Caco-2 (cell line): ENCODE measurements around the gene PDE3B. TPM values are rescaled to one million over a fixed set of nuclear protein-coding genes. Genes with fewer than 3 reads are reported as not detected.

Experiments
- BruUV-seq: library from RNA; stranded (reverse); fragments of 400-500 nt; replicated peaks from 2 replicates; lab custom pipeline; 2021; lab: Mats Ljungman, UMichigan
- CTCF ChIA-PET: fragments of 300-600 bp; sonication (Branson Sonifier 250); formaldehyde crosslinking; loops from one replicate; lab custom pipeline; 2022; ENCODE audit warnings: antibody characterized with exemption; lab: Charles Lee
- POLR2A ChIA-PET: fragments of 300-600 bp; sonication (Branson Sonifier 250); formaldehyde crosslinking; loops from one replicate; lab custom pipeline; 2022; ENCODE audit warnings: antibody characterized with exemption; lab: Charles Lee
- DNase-seq, 2 experiments: peaks; one replicate each; pipeline versions ENCODE4 v3.0.0 to v3.0.0-alpha.2; 2020 to 2022
- H3K27me3 ChIP-seq: replicated peaks from 2 replicates; pipeline ENCODE4 v1.6.0; 2011; ENCODE audit warnings: low read length; ENCODE audit not compliant: control insufficient read depth, insufficient read depth
- H3K36me3 ChIP-seq: 2 replicates; pipeline ENCODE4 v1.5.1; 2011; ENCODE audit warnings: low read length; ENCODE audit not compliant: control insufficient read depth, insufficient read depth
- H3K4me1 ChIP-seq: fragments of 250-450 bp; sonication (Bioruptor Pico); 2 replicates; pipeline ENCODE4 v1.5.1; 2020; ENCODE audit warnings: mild to moderate bottlenecking
- H3K4me3 ChIP-seq: 2 replicates; pipeline ENCODE4 v1.5.1; 2011; ENCODE audit warnings: low read depth, mild to moderate bottlenecking, control low read depth, low read length
- H3K9me3 ChIP-seq: fragments of 250-450 bp; sonication (Bioruptor Pico); 2 replicates; pipeline ENCODE4 v1.5.1; 2020; ENCODE audit warnings: mild to moderate bottlenecking, moderate library complexity
- H3K27ac Mint-ChIP-seq: one replicate; pipeline ENCODE4 v1.8.0; 2022; ENCODE audit warnings: mixed read lengths; ENCODE audit not compliant: unreplicated experiment
- H3K27me3 Mint-ChIP-seq: one replicate; pipeline ENCODE4 v1.8.0; 2022; ENCODE audit warnings: mixed read lengths; ENCODE audit not compliant: insufficient read depth, unreplicated experiment
- H3K36me3 Mint-ChIP-seq: one replicate; pipeline ENCODE4 v1.8.0; 2022; ENCODE audit warnings: mild to moderate bottlenecking, mixed read lengths; ENCODE audit not compliant: insufficient read depth, unreplicated experiment
- H3K4me1 Mint-ChIP-seq: one replicate; pipeline ENCODE4 v1.8.0; 2022; ENCODE audit warnings: low read depth, mixed read lengths; ENCODE audit not compliant: unreplicated experiment
- H3K4me3 Mint-ChIP-seq: one replicate; pipeline ENCODE4 v1.8.0; 2022; ENCODE audit warnings: mild to moderate bottlenecking, moderate library complexity, mixed read lengths; ENCODE audit not compliant: unreplicated experiment
- H3K9me3 Mint-ChIP-seq: one replicate; pipeline ENCODE4 v1.8.0; 2022; ENCODE audit warnings: mixed read lengths; ENCODE audit not compliant: unreplicated experiment
- CTCF ChIP-seq, 2 experiments: fragments of 200-600 bp in 1 of 2; IDR thresholded peaks; 1 replicate in 1 of 2; 2 replicates in 1 of 2; pipeline versions ENCODE4 v1.5.1 to v1.8.0; 2011 to 2022; ENCODE audit warnings: antibody characterized with exemption in 1 of 2, control low read depth in 1 of 2, inconsistent platforms in 1 of 2, low read depth in 1 of 2, low read length in 1 of 2, mild to moderate bottlenecking in 1 of 2, moderate library complexity in 1 of 2; ENCODE audit not compliant: insufficient read depth in 1 of 2, severe bottlenecking in 1 of 2, unreplicated experiment in 1 of 2
- intact Hi-C: fragments of 100-400 bp; cut with micrococcal nuclease; formaldehyde crosslinking; loops from one replicate; pipeline ENCODE4 v1.10.0; 2022; ENCODE audit not compliant: unreplicated experiment
- total RNA-seq: library from RNA; stranded (reverse); gene quantifications from 2 replicates; pipeline ENCODE4 v1.2.3, GENCODE V29; 2022

Gene PDE3B
- total RNA-seq, 1 experiment from 2014 or later: 21.8 TPM

DNA sequence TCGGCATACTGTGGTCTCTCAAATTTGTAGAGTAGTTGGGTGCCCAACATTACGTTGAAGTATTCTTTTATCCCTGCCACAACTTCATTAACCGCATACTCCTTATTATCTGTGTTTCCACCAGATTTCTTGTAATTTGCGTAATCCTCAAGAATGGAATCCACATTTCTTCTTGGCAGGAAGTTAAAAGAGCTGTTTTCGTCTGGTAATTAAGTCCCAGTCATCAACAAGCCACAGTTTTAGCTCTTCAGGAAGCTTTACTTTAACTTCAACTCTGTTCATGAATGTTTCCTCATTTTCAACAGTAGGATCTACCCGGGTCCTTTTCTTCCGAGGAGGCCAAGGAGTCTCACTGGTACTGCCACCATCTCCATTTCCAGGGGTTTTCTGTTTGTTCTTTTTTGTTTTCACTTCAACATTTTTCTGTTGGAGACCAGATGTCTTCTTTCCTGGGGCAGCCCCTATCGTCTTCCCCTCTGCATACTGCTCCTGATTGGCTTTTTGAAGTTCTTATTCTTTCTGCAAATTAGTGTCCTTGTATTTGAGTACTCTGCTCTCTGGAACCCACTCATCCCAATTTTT, 30.3 kb downstream of the PDE3B start:
- no TSS peak for BruUV-seq
- Mint-ChIP-seq H3K4me3 (no peak overlapping the region), H3K36me3 (peaks cover 8% of the 10 kb centered on the region), H3K9me3 (no peaks in the 10 kb centered on the region), H3K4me1 (peaks cover 19% of the 10 kb centered on the region), H3K27ac (no peak overlapping the region), H3K27me3 (no peaks in the 10 kb centered on the region)
- H3K4me1 ChIP-seq: peaks cover 20% of the 10 kb centered on the region
- no peak for TF ChIP-seq CTCF (IDR thresholded peaks at IDR 0.05; ENCODE audit: insufficient read depth in 1 of 2, low read depth in 1 of 2, low read length in 1 of 2, severe bottlenecking in 1 of 2, unreplicated experiment in 1 of 2)
- H3K9me3 ChIP-seq: 0 out of 2 replicates have a peak, but pooled peaks cover 4% of the 10 kb centered on the region
- intact Hi-C loops: no loop called here
- no peak for DNase-seq
- POLR2A ChIA-PET: no interaction called here
- H3K27me3 ChIP-seq: no peaks in the 10 kb centered on the region
- H3K36me3 ChIP-seq: no peaks in the 10 kb centered on the region
- no peak overlapping the region for H3K4me3 ChIP-seq
- CTCF ChIA-PET: no interaction called here

DNA sequence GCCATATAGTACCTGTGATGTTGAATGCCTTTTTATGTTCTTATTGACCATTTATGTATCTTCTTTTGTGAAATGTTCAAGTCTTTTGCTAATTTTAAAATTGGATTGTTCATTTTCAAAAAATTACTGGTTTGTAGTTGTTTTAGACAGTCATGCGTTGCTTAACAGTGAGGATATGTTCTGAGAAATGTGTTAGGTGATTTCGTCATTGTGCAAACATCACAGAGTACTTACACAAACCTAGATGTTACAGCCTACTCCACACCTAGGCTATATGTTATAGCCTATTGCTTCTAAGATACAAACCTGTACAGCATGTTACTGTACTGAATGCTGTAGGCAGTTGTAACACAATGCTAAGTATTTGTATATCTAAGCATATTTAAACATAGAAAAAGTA, 32.5 kb downstream of the PDE3B start:
- H3K4me3 ChIP-seq: no peak overlapping the region
- H3K27me3 ChIP-seq: no peaks in the 10 kb centered on the region
- no TSS peak for BruUV-seq
- TF ChIP-seq CTCF (IDR thresholded peaks at IDR 0.05; ENCODE audit: insufficient read depth in 1 of 2, low read depth in 1 of 2, low read length in 1 of 2, severe bottlenecking in 1 of 2, unreplicated experiment in 1 of 2): no peak
- H3K36me3 ChIP-seq: no peaks in the 10 kb centered on the region
- DNase-seq: peak in 1 of 2 experiments; percentile 28
- CTCF ChIA-PET: no interaction called here
- Mint-ChIP-seq H3K4me1 (peaks cover 2% of the 10 kb centered on the region), H3K9me3 (peaks cover 12% of the 10 kb centered on the region), H3K27me3 (no peaks in the 10 kb centered on the region), H3K36me3 (peaks cover 8% of the 10 kb centered on the region), H3K27ac (no peak overlapping the region), H3K4me3 (no peak overlapping the region)
- peaks cover 11% of the 10 kb centered on the region for H3K4me1 ChIP-seq
- POLR2A ChIA-PET: no interaction called here
- 0 out of 2 replicates have a peak, but pooled peaks cover 4% of the 10 kb centered on the region for H3K9me3 ChIP-seq
- intact Hi-C loops: no loop called here

- intact Hi-C loops: no loop called here
- no peak for DNase-seq
- Histone ChIP-seq H3K36me3 (no peaks in the 10 kb centered on the region), H3K27me3 (no peaks in the 10 kb centered on the region), H3K4me1 (peaks cover 11% of the 10 kb centered on the region), H3K4me3 (no peak overlapping the region), H3K9me3 (0 out of 2 replicates have a peak, but pooled peaks cover 4% of the 10 kb centered on the region)
- Mint-ChIP-seq H3K27ac (no peak overlapping the region), H3K9me3 (peaks cover 12% of the 10 kb centered on the region), H3K27me3 (no peaks in the 10 kb centered on the region), H3K4me3 (no peak overlapping the region), H3K4me1 (no peaks in the 10 kb centered on the region), H3K36me3 (peaks cover 8% of the 10 kb centered on the region)
- TF ChIP-seq CTCF (IDR thresholded peaks at IDR 0.05; ENCODE audit: insufficient read depth in 1 of 2, low read depth in 1 of 2, low read length in 1 of 2, severe bottlenecking in 1 of 2, unreplicated experiment in 1 of 2): no peak
- CTCF ChIA-PET: no interaction called here
- POLR2A ChIA-PET: no interaction called here
- no TSS peak for BruUV-seq
These were observed 33.5 kb downstream of the PDE3B start for GRCh38 chr11:14677146-14677545.
